Measurements from ENCODE around the gene ZNF530.

The ZNF530 gene

DNA sequence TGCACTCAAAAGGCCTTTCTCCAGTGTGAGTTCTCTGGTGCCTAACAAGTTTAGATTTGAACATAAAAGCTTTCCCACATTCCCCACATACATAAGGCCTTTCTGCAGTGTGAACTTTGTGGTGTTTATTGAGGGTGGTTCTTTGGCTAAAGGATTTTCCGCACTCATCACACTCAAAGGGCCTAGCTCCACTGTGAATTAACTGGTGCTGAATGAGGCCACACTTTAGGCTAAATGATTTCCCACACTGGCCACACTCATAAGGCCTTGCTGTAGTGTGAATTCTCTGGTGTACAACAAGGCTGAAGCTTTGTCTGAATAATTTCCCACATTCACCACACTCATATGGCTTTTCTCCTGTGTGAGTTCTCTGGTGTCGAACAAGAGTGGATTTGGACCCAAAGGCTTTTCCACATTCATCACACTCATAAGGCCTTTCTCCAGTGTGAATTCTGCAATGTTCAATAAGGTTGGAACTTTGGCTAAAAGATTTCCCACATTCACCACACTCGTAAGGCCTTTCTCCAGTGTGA is 27.2 kb upstream of the ZNF530 start:
- TF ChIP-seq TCF4 (CRISPR knock-in tag; IDR thresholded peaks at IDR 0.05; ENCODE audit: borderline replicate concordance): no peak
- TF ChIP-seq, protein P1, sequence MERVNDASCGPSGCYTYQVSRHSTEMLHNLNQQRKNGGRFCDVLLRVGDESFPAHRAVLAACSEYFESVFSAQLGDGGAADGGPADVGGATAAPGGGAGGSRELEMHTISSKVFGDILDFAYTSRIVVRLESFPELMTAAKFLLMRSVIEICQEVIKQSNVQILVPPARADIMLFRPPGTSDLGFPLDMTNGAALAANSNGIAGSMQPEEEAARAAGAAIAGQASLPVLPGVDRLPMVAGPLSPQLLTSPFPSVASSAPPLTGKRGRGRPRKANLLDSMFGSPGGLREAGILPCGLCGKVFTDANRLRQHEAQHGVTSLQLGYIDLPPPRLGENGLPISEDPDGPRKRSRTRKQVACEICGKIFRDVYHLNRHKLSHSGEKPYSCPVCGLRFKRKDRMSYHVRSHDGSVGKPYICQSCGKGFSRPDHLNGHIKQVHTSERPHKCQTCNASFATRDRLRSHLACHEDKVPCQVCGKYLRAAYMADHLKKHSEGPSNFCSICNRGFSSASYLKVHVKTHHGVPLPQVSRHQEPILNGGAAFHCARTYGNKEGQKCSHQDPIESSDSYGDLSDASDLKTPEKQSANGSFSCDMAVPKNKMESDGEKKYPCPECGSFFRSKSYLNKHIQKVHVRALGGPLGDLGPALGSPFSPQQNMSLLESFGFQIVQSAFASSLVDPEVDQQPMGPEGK (CRISPR knock-in tag; IDR thresholded peaks at IDR 0.05; ENCODE audit: borderline replicate concordance): no peak
- TF ChIP-seq OSR1 (CRISPR knock-in tag; IDR thresholded peaks at IDR 0.05): no peak
- no peak for TF ChIP-seq ARNTL (CRISPR knock-in tag; IDR thresholded peaks at IDR 0.05; ENCODE audit: borderline replicate concordance, low read depth)
- TF ChIP-seq ZC3H10 (CRISPR knock-in tag; IDR thresholded peaks at IDR 0.05): no peak
- TF ChIP-seq, protein P2, sequence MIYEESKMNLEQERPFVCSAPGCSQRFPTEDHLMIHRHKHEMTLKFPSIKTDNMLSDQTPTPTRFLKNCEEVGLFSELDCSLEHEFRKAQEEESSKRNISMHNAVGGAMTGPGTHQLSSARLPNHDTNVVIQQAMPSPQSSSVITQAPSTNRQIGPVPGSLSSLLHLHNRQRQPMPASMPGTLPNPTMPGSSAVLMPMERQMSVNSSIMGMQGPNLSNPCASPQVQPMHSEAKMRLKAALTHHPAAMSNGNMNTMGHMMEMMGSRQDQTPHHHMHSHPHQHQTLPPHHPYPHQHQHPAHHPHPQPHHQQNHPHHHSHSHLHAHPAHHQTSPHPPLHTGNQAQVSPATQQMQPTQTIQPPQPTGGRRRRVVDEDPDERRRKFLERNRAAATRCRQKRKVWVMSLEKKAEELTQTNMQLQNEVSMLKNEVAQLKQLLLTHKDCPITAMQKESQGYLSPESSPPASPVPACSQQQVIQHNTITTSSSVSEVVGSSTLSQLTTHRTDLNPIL (CRISPR knock-in tag; IDR thresholded peaks at IDR 0.05; ENCODE audit: low read depth): no peak
- TF ChIP-seq ZFP3 (CRISPR knock-in tag; IDR thresholded peaks at IDR 0.05): no peak
- ATAC-seq: no peak

DNA sequence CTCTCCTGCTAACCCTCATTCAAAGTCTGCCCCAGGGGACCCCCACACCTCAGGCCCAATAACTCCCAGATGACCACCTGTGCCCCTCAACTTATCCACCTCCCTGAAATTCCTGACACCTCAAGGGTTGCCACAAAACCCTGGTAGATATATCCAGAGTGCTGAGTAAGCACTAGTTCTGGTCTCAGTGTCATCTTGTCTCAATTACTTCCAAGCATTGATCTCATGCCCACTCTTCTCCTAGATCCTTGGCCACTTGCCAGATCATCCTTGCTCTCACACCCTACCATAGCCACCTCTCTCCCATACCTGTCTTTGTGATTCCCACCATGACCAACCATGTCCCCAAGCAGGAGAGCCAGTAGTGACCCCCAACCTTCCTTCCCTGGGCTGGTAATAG is 23.0 kb upstream of the ZNF530 start:
- no peak for ATAC-seq
- TF ChIP-seq ESRRG (CRISPR knock-in tag; IDR thresholded peaks at IDR 0.05): no peak
- no peak for TF ChIP-seq ZFP3 (CRISPR knock-in tag; IDR thresholded peaks at IDR 0.05)

DNA sequence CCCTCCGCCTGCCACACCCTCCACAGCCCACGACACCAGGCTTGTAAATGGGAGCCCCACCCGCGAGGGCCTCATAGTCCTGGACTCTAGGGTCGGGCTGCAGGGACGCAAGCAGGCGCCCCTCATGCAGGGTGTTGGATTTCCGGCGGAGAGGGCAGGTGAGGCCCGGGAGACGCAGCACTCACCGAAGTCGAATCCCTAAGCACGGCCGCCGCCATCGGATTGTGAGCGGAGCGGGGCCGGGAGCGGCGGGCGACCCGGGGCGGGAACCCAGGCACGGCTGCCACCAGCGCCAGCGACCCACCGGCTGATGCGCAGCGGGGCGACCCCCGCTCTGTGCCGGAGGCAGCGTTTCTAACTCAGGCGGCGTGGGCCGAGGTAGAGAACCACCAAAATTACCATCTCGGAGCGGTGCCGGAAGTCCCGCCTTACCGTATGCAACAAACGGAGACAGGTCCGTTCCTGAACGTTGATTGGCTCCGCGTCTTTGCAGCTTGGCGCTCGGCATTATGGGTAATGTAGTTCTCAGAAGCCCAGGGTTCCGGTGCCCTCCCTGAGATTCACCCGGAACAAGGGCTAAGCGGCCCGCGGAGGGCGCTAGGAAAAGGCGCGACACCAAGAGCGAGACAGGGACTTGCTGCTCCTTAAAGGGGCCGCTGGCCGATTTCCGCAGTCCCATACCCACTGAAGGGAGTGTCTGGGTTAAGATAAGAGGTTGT is 21.0 kb upstream of the ZNF530 start, which contains the start of gene ZNF416:
Gene ZNF416 (minus strand): TSS at position 425 of the 719 bp plus-strand sequence. CDS start 207 bp downstream, at position 218.
- TF ChIP-seq, protein P3, sequence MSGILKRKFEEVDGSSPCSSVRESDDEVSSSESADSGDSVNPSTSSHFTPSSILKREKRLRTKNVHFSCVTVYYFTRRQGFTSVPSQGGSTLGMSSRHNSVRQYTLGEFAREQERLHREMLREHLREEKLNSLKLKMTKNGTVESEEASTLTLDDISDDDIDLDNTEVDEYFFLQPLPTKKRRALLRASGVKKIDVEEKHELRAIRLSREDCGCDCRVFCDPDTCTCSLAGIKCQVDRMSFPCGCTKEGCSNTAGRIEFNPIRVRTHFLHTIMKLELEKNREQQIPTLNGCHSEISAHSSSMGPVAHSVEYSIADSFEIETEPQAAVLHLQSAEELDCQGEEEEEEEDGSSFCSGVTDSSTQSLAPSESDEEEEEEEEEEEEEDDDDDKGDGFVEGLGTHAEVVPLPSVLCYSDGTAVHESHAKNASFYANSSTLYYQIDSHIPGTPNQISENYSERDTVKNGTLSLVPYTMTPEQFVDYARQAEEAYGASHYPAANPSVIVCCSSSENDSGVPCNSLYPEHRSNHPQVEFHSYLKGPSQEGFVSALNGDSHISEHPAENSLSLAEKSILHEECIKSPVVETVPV (CRISPR knock-in tag; IDR thresholded peaks at IDR 0.05): no peak
- no peak for TF ChIP-seq TOX (CRISPR knock-in tag; IDR thresholded peaks at IDR 0.05; ENCODE audit: borderline replicate concordance)
- TF ChIP-seq ZNF8 (CRISPR knock-in tag; IDR thresholded peaks at IDR 0.05): no peak
- no peak for TF ChIP-seq ZC3H10 (CRISPR knock-in tag; IDR thresholded peaks at IDR 0.05)
- no peak for TF ChIP-seq ESRRG (CRISPR knock-in tag; IDR thresholded peaks at IDR 0.05)
- TF ChIP-seq TCF4 (CRISPR knock-in tag; IDR thresholded peaks at IDR 0.05; ENCODE audit: borderline replicate concordance): no peak
- TF ChIP-seq, protein P1 (CRISPR knock-in tag; IDR thresholded peaks at IDR 0.05; ENCODE audit: borderline replicate concordance): no peak
- no peak for TF ChIP-seq ZNF565 (CRISPR knock-in tag; conservative IDR thresholded peaks at IDR 0.05; ENCODE audit: low read depth)
- TF ChIP-seq ARNTL (CRISPR knock-in tag; IDR thresholded peaks at IDR 0.05; ENCODE audit: borderline replicate concordance, low read depth): no peak
- TF ChIP-seq, protein P2 (CRISPR knock-in tag; IDR thresholded peaks at IDR 0.05; ENCODE audit: low read depth): no peak
- TF ChIP-seq, protein P4, sequence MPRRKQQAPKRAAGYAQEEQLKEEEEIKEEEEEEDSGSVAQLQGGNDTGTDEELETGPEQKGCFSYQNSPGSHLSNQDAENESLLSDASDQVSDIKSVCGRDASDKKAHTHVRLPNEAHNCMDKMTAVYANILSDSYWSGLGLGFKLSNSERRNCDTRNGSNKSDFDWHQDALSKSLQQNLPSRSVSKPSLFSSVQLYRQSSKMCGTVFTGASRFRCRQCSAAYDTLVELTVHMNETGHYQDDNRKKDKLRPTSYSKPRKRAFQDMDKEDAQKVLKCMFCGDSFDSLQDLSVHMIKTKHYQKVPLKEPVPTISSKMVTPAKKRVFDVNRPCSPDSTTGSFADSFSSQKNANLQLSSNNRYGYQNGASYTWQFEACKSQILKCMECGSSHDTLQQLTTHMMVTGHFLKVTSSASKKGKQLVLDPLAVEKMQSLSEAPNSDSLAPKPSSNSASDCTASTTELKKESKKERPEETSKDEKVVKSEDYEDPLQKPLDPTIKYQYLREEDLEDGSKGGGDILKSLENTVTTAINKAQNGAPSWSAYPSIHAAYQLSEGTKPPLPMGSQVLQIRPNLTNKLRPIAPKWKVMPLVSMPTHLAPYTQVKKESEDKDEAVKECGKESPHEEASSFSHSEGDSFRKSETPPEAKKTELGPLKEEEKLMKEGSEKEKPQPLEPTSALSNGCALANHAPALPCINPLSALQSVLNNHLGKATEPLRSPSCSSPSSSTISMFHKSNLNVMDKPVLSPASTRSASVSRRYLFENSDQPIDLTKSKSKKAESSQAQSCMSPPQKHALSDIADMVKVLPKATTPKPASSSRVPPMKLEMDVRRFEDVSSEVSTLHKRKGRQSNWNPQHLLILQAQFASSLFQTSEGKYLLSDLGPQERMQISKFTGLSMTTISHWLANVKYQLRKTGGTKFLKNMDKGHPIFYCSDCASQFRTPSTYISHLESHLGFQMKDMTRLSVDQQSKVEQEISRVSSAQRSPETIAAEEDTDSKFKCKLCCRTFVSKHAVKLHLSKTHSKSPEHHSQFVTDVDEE (CRISPR knock-in tag; IDR thresholded peaks at IDR 0.05): no peak
- no peak for TF ChIP-seq CSDC2 (CRISPR knock-in tag; IDR thresholded peaks at IDR 0.05)
- TF ChIP-seq, protein P5, sequence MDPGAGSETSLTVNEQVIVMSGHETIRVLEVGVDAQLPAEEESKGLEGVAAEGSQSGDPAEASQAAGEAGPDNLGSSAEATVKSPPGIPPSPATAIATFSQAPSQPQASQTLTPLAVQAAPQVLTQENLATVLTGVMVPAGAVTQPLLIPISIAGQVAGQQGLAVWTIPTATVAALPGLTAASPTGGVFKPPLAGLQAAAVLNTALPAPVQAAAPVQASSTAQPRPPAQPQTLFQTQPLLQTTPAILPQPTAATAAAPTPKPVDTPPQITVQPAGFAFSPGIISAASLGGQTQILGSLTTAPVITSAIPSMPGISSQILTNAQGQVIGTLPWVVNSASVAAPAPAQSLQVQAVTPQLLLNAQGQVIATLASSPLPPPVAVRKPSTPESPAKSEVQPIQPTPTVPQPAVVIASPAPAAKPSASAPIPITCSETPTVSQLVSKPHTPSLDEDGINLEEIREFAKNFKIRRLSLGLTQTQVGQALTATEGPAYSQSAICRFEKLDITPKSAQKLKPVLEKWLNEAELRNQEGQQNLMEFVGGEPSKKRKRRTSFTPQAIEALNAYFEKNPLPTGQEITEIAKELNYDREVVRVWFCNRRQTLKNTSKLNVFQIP (CRISPR knock-in tag; IDR thresholded peaks at IDR 0.05; ENCODE audit: borderline replicate concordance, low read depth): no peak
- TF ChIP-seq ISL1 (CRISPR knock-in tag; IDR thresholded peaks at IDR 0.05): no peak
- ATAC-seq: peak; percentile 98
